HCT116 (cell line): ENCODE data around the gene IL17REL. TPM values are rescaled to one million over a fixed set of nuclear protein-coding genes. Genes with fewer than 3 reads are reported as not detected.

ENCODE experiments used
- ATAC-seq: fragments of 200-7000 bp; cut with Tn5 transposase; 2 replicates; pipeline ENCODE4 v1.9.1; 2020; ENCODE audit warnings: mild to moderate bottlenecking, moderate library complexity
- BruUV-seq: library from RNA; stranded (reverse); fragments of 400-500 nt; replicated peaks from 2 replicates; lab custom pipeline; 2021; lab: Mats Ljungman, UMichigan
- CTCF ChIA-PET: fragments of 300-600 bp; sonication (Branson Sonifier 250); formaldehyde crosslinking; loops from one replicate; lab custom pipeline; 2021; ENCODE audit warnings: antibody characterized with exemption; lab: Charles Lee
- POLR2A ChIA-PET: fragments of 300-600, 350-600 bp; sonication (Branson Sonifier 250); formaldehyde crosslinking; loops from one replicate; lab custom pipeline; 2021; ENCODE audit warnings: antibody characterized with exemption; lab: Charles Lee
- RAD21 ChIA-PET, 2 experiments: fragments of 300-600 bp; sonication (Branson Sonifier 250); formaldehyde crosslinking; loops; one replicate each; lab custom pipeline; 2023; ENCODE audit warnings: low total read pairs in 2 of 2; ENCODE audit not compliant: uncharacterized antibody in 2 of 2, unreplicated experiment in 2 of 2, low non-redundant PET in 1 of 2; lab: Charles Lee
- DNase-seq: peaks from one replicate; pipeline ENCODE4 v3.0.0-alpha.2; 2010; ENCODE audit warnings: low read depth, low spot score
- H2AFZ ChIP-seq: fragments of 200-600 bp; shearing (Covaris generic), sonication (generic); 2 replicates; pipeline ENCODE4 v1.6.1; 2017; ENCODE audit warnings: low read depth, mixed run types, mixed read lengths, antibody characterized with exemption, low read length; ENCODE audit not compliant: poor library complexity, severe bottlenecking
- H3K27ac ChIP-seq: 2 replicates; pipeline ENCODE4 v1.5.1; 2012; ENCODE audit warnings: low read depth, low read length
- H3K27me3 ChIP-seq: fragments of 200-600 bp; sonication (generic); 2 replicates; pipeline ENCODE4 v1.6.1; 2016; ENCODE audit warnings: mixed run types, low read length, mixed read lengths; ENCODE audit not compliant: insufficient read depth
- H3K36me3 ChIP-seq, 2 experiments: fragments of 200-500 bp in 1 of 2; fragments of 200-600 bp in 1 of 2; sonication (Bioruptor generic) in 1 of 2; sonication (generic) in 1 of 2; 2 replicates each; pipeline versions ENCODE4 v1.5.1 to v1.6.1; 2014 to 2016; ENCODE audit warnings: low read length in 2 of 2, inconsistent platforms in 1 of 2, mixed read lengths in 1 of 2, mixed run types in 1 of 2; ENCODE audit not compliant: insufficient read depth in 2 of 2, control insufficient read depth in 1 of 2
- H3K4me1 ChIP-seq, 2 experiments: fragments of 200-600 bp in 1 of 2; sonication (generic) in 1 of 2; 2 replicates each; pipeline versions ENCODE4 v1.5.1 to v1.6.1; 2012 to 2017; ENCODE audit warnings: low read length in 2 of 2, inconsistent platforms in 1 of 2, mild to moderate bottlenecking in 1 of 2, mixed read lengths in 1 of 2, mixed run types in 1 of 2, moderate library complexity in 1 of 2; ENCODE audit not compliant: insufficient read depth in 2 of 2, control insufficient read depth in 1 of 2
- H3K4me2 ChIP-seq: fragments of 200-600 bp; sonication (generic); 2 replicates; pipeline ENCODE4 v1.6.1; 2017; ENCODE audit warnings: mixed run types, low read length, mixed read lengths
- H3K4me3 ChIP-seq, 2 experiments: fragments of 200-600 bp in 1 of 2; sonication (generic) in 1 of 2; replicated peaks in 1 of 2; 2 replicates each; pipeline ENCODE4 v1.5.1; 2011 to 2016; ENCODE audit warnings: low read length in 2 of 2, control low read depth in 1 of 2, low read depth in 1 of 2, mild to moderate bottlenecking in 1 of 2, mixed read lengths in 1 of 2, mixed run types in 1 of 2
- H3K79me2 ChIP-seq: fragments of 200-600 bp; sonication (generic); 2 replicates; pipeline ENCODE4 v1.6.1; 2017; ENCODE audit warnings: mild to moderate bottlenecking, mixed run types, low read length, moderate library complexity, mixed read lengths; ENCODE audit not compliant: insufficient read depth
- H3K9ac ChIP-seq: fragments of 200-600 bp; sonication (generic); 2 replicates; pipeline ENCODE4 v1.6.1; 2016; ENCODE audit warnings: low read length, mixed read lengths
- H3K9me2 ChIP-seq: fragments of 200-600 bp; sonication (generic), shearing (Covaris generic); 2 replicates; pipeline ENCODE4 v1.6.1; 2017; ENCODE audit warnings: mixed run types, mild to moderate bottlenecking, moderate library complexity; ENCODE audit not compliant: insufficient read depth
- H3K9me3 ChIP-seq, 2 experiments: fragments of 200-500 bp in 1 of 2; fragments of 200-600 bp in 1 of 2; sonication (Bioruptor generic) in 1 of 2; sonication (generic) in 1 of 2; 2 replicates each; pipeline ENCODE4 v1.6.1; 2014 to 2017; ENCODE audit warnings: low read length in 2 of 2, mixed read lengths in 2 of 2, inconsistent platforms in 1 of 2, low read depth in 1 of 2, mild to moderate bottlenecking in 1 of 2, mixed run types in 1 of 2, moderate library complexity in 1 of 2; ENCODE audit not compliant: control insufficient read depth in 1 of 2, insufficient read depth in 1 of 2
- H4K20me1 ChIP-seq: fragments of 200-600 bp; sonication (generic), shearing (Covaris generic); 2 replicates; pipeline ENCODE4 v1.6.1; 2017; ENCODE audit warnings: mixed run types, mild to moderate bottlenecking, moderate library complexity; ENCODE audit not compliant: insufficient read depth
- CEBPB ChIP-seq: IDR thresholded peaks from 2 replicates; pipeline ENCODE4 v1.6.1; 2012; ENCODE audit warnings: low read depth
- EGR1 ChIP-seq: IDR thresholded peaks from 2 replicates; pipeline ENCODE4 v1.6.1; 2012; ENCODE audit warnings: low read depth
- EZH2phosphoT487 ChIP-seq: fragments of 200-600 bp; IDR thresholded peaks from 2 replicates; pipeline ENCODE4 v1.6.1; 2018; ENCODE audit warnings: antibody characterized with exemption, borderline replicate concordance
- FOSL1 ChIP-seq: IDR thresholded peaks from 2 replicates; pipeline ENCODE4 v1.6.1; 2012; ENCODE audit warnings: low read depth
- REST ChIP-seq: IDR thresholded peaks from 2 replicates; pipeline ENCODE4 v1.6.1; 2012; ENCODE audit warnings: low read depth
- TCF7L2 ChIP-seq: IDR thresholded peaks from 2 replicates; pipeline ENCODE4 v1.7.0; 2011; ENCODE audit warnings: borderline replicate concordance, inconsistent platforms; ENCODE audit not compliant: insufficient read depth, insufficient read length; ENCODE audit errors: extremely low read depth
- YY1 ChIP-seq: IDR thresholded peaks from 2 replicates; pipeline ENCODE4 v1.6.1; 2011; ENCODE audit warnings: low read length, low read depth, moderate library complexity, mild to moderate bottlenecking; ENCODE audit not compliant: insufficient replicate concordance; ENCODE audit errors: extremely low read depth
- ZFX ChIP-seq: fragments of 450-650 bp; IDR thresholded peaks from 2 replicates; pipeline ENCODE4 v1.6.1; 2017
- intact Hi-C: fragments of 100-400 bp; cut with micrococcal nuclease; formaldehyde crosslinking; loops from 2 replicates; pipeline ENCODE4 v1.10.0; 2022
- total RNA-seq: library from RNA; stranded (reverse); gene quantifications from one replicate; pipeline ENCODE4 v1.2.1, GENCODE V29; 2021; ENCODE audit not compliant: unreplicated experiment
- TF ChIP-seq, protein P1 (sequence below), 3 experiments: fragments of 200-600 bp in 1 of 3; sonication (generic) in 1 of 3; IDR thresholded peaks in 2 of 3; conservative IDR thresholded peaks in 1 of 3; 2 replicates each; pipeline ENCODE4 v1.5.1; 2012 to 2017; ENCODE audit warnings: low read depth in 2 of 3, low read length in 2 of 3, antibody characterized with exemption in 1 of 3, borderline replicate concordance in 1 of 3, control low read depth in 1 of 3, mild to moderate bottlenecking in 1 of 3, mixed read lengths in 1 of 3, mixed run types in 1 of 3, moderate library complexity in 1 of 3; ENCODE audit not compliant: insufficient read depth in 1 of 3

Gene IL17REL
- total RNA-seq, 1 experiment from 2014 or later, result not detected

- no peak for DNase-seq
- Histone ChIP-seq H3K4me2 (no peak overlapping the region), H3K9me2 (no peaks in the 10 kb centered on the region), H3K36me3 (no peaks in the 10 kb centered on the region), H3K79me2 (no peaks in the 10 kb centered on the region), H3K9ac (no peak overlapping the region), H3K4me3 (no peak overlapping the region), H3K9me3 (peaks cover 0 to 4% of the 10 kb centered on the region in 2 experiments; a peak in 1 of 4 replicates), H3K4me1 (no peaks in the 10 kb centered on the region), H3K27me3 (no peaks in the 10 kb centered on the region), H4K20me1 (no peaks in the 10 kb centered on the region), H2AFZ (no peak overlapping the region), H3K27ac (no peak overlapping the region)
- ChIA-PET CTCF (no interaction called here), RAD21 (no interaction called here), POLR2A (no interaction called here)
- TF ChIP-seq EGR1 (no peak), FOSL1 (no peak), ZFX (no peak), REST (no peak), EZH2phosphoT487 (no peak), TCF7L2 (no peak), YY1 (no peak), CEBPB (no peak)
- TF ChIP-seq, protein P1, sequence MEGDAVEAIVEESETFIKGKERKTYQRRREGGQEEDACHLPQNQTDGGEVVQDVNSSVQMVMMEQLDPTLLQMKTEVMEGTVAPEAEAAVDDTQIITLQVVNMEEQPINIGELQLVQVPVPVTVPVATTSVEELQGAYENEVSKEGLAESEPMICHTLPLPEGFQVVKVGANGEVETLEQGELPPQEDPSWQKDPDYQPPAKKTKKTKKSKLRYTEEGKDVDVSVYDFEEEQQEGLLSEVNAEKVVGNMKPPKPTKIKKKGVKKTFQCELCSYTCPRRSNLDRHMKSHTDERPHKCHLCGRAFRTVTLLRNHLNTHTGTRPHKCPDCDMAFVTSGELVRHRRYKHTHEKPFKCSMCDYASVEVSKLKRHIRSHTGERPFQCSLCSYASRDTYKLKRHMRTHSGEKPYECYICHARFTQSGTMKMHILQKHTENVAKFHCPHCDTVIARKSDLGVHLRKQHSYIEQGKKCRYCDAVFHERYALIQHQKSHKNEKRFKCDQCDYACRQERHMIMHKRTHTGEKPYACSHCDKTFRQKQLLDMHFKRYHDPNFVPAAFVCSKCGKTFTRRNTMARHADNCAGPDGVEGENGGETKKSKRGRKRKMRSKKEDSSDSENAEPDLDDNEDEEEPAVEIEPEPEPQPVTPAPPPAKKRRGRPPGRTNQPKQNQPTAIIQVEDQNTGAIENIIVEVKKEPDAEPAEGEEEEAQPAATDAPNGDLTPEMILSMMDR (IDR thresholded peaks at IDR 0.05 in 2 of 3, conservative IDR thresholded peaks at IDR 0.05 in 1 of 3; ENCODE audit: borderline replicate concordance in 1 of 3, insufficient read depth in 1 of 3, low read depth in 2 of 3, low read length in 2 of 3), result no peak
- no peak for ATAC-seq
- BruUV-seq, result no TSS peak
- intact Hi-C loops, result no loop called here
Measured at GRCh38 chr22:50044485-50045118, 32.0 kb upstream of the IL17REL start.
